Urothelium cell line (cell line): ENCODE measurements around the gene PLA2R1.
"Not testable (repeated sequence)": the region's sequence is repeated elsewhere in the genome, so short reads cannot be mapped to it uniquely, and the experiment has no call there.

Experiments
- DNase-seq: peaks from one replicate; pipeline ENCODE4 v3.0.0; 2011; ENCODE audit warnings: low spot score, mixed read lengths
- FAIRE-seq: peaks from 2 replicates; lab custom pipeline; 2011; peaks lifted over from hg19 to GRCh38; lab: Jason Lieb, UNC

Gene PLA2R1

DNA sequence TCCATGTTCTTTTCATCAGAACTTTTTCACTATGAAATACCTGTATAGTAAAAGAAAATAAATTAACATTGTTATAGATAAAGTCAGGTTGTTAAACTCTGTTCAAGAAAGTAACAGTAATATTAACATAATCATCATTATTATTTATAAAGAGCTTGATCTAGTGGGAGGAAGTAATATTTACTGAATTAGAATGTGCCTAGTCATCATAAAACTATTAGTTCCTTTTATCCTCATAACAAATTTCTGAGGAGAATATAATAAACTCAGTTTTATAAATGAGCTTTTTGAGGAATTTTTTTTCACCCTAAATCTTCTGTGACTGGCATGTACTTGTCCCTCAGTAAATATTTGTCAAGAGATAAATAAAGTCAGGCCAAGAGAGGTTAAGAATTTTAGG lies 78.4 kb downstream of the PLA2R1 start:
- FAIRE-seq: no peak
- DNase-seq: no peak

DNA sequence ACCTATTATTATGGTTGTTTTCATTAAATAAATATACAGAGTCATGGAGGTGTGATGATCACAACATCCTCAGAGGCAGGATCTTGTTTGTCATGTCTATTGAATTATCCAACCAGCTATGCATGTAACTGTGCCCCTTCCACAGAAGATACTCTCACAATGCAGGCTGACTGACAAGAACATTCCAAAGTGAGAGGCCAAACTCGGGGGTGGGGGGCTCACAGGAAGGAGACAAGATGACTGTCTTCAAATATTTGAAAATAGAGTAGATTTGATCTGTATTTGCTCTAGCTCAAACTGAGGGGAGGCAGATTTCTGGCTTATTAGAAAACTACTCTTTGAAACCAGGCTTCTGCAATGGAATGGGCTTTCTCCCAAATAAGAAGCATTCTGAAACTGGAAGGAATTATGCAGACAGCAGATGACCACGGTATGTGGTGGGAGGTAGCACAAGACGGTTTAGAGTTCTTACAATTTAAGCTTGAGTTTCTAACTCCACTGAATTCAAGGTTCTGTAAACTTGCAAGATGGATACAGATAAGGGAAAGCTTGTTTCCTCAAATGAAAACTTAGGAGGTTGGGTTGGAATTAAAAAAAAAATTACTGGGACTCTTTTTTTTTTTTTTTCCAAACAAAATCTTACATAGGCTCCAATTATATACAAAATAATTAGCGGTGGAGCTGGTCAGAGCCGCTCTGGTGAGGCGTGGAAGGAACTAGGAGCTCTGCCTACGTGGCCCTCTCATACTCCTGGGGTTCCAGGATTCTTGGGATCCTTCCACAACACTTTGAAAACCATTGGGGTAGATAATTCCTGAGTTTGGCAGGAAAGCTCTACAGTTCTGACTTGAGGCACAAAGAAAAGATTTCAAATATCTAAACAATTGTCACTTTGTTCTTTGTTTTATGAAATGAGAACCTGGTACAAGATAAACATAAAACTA lies 79.3 kb downstream of the PLA2R1 start:
- DNase-seq: no peak
- no peak for FAIRE-seq

DNA sequence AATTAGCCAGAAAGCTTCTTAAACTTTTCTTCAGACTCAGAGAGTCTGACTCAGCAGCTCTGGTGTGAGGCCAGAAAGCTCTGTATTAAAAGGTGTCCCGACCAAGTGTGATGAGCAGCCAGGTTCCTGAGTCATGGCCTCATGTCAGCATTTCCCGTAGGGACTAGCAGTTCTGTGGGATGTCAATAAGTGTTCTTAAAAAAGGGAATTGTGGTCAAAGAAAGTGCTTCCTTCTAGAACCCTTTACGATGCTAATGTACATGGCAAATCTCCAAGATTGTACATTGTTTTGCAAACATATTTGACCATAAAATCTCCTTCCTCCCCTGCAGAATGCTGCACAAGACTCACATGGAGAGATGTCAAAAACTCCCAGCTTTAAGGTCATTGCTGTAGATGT lies 80.1 kb downstream of the PLA2R1 start:
- FAIRE-seq: no peak

DNA sequence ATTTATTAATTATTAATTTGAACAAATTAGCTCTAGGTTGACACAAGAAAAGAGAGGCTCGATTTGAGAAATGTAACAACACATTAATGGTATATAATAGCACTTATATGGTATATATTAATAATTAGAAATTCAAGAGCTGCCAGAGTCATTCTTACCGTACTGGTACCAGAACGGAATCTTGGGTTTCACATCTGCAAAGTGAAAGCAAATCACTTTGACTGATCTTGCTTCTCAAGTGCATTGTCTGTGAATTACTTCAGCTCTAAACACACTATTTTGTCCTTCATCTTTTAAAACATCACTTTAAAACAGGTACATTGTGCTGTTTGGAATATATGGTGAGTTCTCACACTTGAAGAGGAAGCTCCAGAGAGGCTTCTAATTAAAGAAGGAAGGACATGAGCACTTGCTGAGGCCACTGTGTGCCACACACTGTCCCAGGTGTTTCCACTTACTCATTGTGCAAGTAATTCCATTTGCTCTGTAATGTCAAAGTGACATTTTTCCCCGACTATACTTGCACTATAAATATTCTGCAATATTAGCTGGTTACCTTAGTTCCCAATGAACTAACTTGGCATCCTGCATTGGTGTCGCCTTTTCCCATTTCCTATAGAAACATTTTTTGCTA lies 85.8 kb downstream of the PLA2R1 start:
- no peak for DNase-seq
- no peak for FAIRE-seq

More for the DNA sequence above, 80.1 kb downstream of the PLA2R1 start:
- peak; percentile 82 for DNase-seq

DNA sequence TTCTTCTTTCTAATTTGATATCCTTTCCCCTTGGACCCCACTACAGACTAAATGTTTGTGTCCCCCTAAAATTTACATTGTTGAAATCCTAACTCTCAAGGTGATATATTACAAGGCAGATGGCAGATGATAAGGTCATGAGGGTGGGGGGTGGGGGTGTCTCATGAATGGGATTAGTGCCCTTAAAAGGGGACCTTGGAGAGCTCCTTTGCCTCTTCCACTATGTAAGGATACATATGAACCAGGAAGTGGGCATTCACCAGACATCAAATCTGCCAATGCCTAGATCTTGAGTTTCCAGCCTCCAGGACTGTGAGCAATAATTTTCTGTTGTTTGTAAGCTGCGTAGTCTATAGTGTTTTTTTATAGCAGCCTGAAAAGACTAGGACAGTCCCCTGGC lies 89.1 kb downstream of the PLA2R1 start:
- DNase-seq: no peak
- FAIRE-seq: no peak

DNA sequence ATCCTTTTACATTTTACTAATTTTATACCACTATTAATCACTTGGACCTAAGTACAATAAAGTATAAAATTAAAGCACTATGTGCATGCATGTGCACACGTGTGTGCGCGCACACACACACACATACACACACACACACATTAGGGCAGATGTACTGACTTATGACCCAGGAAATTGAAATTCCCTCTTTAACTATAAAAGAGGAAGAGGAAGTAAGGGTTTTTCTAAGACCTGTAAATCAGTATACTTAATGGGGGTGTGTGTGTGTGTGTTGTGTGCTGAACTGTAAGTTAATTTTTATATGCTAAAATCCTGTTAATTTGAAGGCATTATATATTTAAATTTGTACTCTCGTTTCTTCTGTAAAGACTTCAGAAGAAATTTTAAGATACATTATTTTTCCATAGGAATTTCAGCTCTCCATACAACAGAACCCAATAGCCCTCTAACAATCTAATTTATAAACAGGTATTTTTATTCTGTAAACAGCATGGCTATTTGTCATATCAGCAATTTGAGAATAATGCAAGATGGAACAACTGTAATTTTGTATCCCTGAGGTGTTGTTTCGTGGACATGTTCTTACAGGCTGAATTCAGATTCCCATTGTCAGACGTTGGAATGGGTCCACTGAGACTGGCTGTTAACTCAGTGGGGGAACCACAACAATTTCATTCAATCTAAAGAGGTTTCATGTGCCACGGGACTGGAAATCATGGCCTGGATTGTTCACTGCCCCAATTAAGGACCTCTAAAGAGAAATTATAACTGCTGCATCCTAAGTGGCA lies 90.9 kb downstream of the PLA2R1 start:
- DNase-seq (no peak), FAIRE-seq (no peak)

DNA sequence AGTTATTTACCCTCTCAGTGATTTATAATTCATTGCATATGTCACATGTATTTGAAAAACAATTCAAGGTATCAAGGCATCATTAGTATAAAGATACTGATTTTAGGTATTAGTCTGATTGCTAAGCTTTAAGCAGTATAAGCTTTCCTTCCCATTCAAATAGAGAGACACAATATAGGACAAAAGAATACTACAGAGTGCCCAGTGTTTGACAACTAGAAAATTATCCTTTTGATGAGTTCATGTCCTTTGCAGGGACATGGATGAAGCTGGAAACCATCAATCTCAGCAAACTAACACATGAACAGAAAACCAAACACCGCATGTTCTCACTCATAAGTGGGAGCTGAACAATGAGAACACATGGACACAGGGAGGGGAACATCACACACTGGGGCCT lies 91.9 kb downstream of the PLA2R1 start:
- not testable (repeated sequence) for FAIRE-seq, DNase-seq

DNA sequence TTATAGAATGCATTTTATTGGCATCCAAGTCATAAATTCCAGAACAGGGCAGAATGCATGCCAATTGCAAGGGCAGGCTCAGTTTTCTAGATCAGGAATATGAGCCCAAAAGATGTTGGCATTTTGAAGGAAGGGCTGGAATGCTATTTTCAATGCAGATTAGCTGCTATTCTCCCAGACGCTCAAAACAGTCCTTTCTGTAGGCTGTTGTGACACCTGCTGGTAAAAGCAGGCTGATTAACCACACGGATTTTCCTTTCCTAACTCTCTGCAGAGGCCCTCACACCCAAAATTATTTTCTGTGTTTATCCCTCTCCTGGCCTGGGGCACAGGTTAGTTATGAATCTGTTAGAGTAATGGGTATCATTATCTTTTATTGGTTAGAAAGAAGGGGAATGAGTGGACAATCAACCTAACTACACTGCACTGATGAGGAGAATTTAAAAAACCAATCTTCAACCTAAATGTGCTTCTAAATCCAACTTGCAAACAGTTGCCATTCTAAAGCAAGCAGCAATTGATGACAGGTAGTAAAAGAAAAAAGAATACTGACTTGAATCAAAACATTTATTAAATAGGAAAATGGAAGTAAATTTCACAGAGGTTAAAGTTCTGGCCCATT lies 94.0 kb downstream of the PLA2R1 start:
- DNase-seq (peak; percentile 51), FAIRE-seq (no peak)

DNA sequence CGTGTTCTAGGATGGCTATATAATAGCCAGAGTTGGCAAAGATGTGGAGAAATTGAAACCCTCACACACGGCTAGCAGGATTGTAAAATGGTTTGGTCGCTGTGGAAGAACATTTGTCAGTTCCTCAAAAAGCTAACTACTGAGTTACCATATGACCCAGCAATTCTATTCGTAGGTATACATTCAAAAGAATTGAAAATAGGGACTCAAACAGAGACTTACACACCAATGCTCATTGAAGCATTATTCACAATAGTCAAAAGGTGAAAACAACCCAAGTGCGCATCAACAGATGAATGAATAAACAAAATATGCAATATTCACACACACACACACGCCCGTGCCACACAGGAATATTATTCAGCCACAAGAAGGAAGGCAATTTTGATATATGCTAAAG lies 98.7 kb downstream of the PLA2R1 start:
- no peak for FAIRE-seq
- DNase-seq: no peak

DNA sequence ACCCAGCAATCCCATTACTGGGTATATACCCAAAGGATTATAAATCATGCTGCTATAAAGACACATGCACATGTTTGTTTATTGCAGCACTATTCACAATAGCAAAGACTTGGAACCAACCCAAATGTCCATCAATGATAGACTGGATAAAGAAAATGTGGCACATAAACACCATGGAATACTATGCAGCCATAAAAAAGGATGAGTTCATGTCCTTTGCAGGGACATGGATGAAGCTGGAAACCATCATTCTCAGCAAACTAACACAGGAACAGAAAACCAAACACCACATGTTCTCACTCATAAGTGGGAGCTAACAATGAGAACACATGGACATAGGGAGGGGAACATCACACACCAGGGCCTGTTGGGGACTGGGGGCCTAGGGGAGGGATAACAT lies 99.9 kb downstream of the PLA2R1 start:
- DNase-seq, FAIRE-seq: not testable (repeated sequence)

DNA sequence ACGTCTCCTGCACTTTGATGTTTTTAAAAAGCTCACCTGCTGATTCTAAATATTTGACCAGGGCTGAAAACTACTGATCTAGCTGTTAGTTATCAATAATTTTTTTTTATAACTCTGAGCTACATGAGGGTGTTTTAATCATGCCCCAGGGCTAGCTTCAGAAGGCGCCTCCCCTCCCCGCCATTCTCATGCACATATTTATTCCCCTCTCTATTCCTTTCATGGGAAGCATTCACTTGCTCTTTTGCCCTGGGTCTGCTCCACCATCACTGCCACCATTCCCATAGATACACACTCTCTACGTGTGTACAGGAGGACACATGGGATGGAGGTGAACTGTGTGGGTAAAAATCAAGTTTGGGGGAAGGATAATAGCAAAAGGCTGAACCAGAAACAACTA lies 101.0 kb downstream of the PLA2R1 start:
- FAIRE-seq (no peak), DNase-seq (no peak)

DNA sequence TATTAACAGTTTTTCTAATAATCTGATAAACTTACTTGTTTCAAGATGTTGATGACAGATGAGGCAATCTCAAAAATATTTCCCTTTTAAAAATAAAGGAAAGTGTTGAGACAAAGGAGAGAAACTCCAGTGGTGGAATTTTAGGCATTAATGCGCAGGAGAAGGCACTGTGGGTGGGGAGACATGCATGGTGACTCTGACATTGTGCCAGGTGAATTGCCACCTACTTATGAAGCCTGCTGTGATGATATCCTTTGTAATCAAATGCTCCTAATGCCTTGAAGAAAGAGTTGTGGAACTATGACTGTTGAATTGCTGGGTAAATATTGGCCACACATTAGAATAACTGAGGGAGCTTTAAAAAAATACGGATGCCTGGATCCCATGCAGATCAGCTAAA lies 101.4 kb downstream of the PLA2R1 start:
- FAIRE-seq: no peak
- DNase-seq: no peak

DNA sequence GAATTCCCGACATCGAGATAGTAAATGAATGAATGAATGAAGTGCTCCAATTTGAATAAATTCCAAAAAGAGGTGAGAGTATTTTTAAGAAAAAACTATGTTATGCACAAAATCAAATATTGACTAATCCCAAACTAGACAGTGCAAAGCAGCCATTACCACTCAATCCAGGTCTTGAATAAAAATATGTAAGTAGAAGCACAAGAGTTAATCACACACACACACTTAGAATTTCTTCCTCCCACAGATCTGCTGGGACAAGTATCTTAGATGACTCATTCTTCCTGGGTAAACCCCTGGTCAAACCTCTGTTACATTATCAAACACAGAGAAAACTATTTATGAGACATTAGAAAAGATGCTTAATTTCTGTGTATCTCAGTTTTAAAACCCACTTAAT lies 102.0 kb downstream of the PLA2R1 start:
- no peak for FAIRE-seq

DNA sequence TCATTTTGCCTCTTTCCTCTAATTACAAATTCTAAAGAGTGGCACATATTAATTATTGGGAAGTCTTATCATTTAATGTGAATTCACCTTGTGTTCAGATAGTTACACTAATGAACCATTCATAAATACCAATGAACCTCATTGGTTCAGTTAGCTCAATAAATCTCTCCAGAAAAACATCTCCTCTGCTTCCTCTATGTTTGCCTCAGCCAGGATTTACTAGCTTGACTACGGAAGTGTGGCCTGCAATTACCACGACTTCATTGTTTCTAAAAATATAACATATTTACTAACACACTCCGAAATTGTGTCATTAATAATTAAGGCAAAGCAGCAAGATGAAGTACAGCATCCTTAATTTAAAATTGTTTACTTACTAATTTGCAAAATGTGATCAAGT lies 103.3 kb downstream of the PLA2R1 start:
- DNase-seq: no peak
- no peak for FAIRE-seq

More for the DNA sequence above, 102.0 kb downstream of the PLA2R1 start:
- DNase-seq: peak; percentile 54

DNA sequence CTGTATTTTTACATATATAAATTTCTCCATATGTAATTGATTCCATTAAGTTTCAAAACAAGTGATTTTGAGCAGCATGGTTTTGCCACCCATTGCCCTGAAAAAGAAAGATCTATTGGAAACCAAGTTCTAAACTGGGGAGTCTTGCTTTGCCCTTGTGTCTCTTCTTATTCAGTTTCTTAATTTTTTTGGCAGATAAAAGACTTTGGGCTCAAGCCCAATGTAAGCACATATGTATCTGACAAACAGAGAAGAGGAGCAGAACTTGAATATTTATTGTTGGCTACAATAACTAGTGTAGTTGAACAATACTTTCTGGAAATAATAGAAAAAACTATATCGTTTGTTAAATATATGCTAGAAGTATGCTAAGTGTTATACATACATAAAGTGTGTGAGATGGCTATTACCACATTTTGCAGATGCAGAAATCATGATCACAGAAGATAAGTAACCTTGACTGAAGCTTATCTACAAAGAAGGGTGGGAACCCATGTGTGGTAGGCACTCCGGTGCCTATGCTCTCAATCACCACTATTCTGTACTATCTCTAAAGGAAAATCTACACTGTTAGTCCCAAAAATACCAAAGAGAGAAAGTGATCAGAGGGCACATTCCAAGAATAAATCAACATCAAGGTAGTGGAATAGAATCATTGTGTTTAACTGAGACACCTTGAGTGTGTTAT lies 109.1 kb downstream of the PLA2R1 start:
- no peak for FAIRE-seq
- DNase-seq: no peak

DNA sequence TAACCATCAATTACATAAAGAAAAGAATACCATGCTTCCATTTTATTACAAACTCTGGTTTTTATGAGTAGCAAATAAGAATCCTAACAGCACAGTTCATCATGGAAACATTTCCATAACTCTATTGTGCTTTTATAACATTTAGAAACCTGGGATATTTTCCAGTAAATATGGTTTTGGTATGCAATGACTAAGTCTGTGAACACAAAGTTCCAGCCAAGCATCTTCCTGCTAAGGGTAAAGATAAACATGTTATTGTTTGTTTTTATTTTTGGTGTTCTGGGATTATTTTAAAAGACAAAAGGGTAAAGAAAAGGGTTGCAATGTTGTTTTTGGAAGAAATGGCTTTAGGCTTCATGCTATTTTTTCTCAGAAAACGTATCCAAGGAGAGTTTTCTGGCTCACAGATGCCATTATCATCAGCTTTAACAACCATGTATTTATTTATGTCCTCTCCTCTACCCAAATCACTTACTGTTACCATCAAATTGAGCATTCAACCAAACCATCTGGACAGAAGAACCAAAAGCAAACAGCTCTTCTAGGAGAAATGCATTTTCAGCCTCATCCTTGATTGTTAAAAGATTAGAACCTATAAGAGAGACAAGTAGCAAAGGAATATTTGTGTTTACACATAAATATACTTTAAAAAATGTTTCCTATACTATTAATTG lies 116.0 kb downstream of the PLA2R1 start:
- FAIRE-seq: no peak

DNA sequence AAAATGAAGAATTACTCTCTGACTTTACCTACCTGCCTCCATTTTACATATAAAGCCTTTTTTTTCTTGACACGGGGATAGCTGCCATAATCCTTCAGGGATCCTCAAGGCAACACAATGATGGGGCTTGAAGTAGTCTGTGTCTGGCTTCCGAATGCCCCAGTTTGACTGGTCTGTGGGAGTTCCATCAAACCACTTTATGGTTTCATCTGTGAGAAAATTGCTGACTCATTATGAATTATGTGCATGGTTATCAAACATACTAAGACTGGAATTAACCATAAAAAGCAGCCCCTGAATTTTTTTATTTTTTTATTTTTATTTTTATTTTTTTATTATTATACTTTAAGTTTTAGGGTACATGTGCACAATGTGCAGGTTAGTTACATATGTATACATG lies 117.5 kb downstream of the PLA2R1 start:
- DNase-seq (no peak), FAIRE-seq (no peak)

More for the DNA sequence above, 116.0 kb downstream of the PLA2R1 start:
- no peak for DNase-seq

DNA sequence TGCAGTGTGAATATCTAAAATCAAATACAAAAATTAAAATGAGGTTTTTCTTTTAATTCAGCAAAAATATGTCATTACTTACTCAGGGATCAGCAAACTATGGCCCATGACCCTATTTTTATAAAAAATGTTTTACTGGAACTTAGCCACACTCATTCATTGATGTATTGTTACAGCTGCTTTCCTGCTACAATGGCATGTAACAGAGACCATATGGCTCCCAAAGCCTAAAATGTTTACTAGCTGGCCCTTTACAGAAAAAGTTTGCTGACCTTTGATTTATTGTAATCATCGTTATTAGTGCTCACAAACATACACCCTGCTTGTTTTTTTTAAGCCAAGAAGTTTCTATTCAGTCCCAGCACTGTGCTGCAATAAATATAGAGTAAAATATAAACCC lies 120.3 kb downstream of the PLA2R1 start:
- DNase-seq (no peak), FAIRE-seq (no peak)

DNA sequence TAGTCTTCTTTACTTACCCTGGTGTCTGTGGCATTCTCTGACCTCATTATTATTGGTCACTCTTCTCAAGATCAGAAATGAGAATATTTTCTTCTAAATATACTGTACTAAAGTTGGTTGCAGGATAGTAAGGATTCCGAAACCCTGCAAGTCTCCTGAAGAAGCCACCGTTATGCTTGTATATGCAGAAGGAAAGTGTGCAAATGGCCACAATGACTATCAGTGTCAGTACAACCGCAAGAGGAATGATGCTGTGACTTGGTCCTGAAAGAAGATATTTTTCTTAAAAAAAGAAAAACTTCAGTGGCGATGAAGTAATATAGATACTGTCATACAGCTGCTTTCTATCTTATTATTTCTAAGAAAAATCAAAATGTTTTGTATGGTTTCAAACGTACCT lies 120.7 kb downstream of the PLA2R1 start:
- FAIRE-seq: no peak
- DNase-seq: no peak

DNA sequence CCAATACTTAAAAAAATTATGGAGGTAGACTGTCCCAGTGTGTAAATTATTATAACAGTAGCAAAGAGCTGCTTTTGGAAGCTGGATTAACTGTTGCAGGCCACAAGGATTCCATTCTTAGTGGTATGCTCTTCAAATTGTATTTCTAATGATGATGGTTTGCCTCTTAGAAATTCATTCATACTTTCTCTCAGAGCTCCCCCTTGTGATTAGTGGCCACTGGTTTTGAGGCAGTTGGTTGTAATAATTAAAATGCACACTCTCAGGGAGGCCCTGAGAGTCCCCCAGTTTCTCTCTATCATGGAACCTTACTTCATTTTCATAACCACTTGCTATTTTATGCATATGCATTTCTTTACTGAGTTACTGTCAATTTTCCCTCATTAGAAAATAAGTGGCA lies 122.5 kb downstream of the PLA2R1 start:
- no peak for FAIRE-seq

More for the DNA sequence above, 122.5 kb downstream of the PLA2R1 start:
- DNase-seq: peak; percentile 17
